Upper lobe of right lung (tissue), 1 donor: Measurements from ENCODE around the gene S100A11. TPM values are rescaled to one million over a fixed set of nuclear protein-coding genes. Genes with fewer than 3 reads are reported as not detected.

Source experiments
- ATAC-seq: fragments of 200-7000 bp; cut with Tn5 transposase; one replicate; pipeline ENCODE4 v1.9.1; 2020; ENCODE audit warnings: mild to moderate bottlenecking, moderate library complexity
- DNase-seq: peaks from one replicate; pipeline ENCODE4 v3.0.0-alpha.2; 2020
- H3K27ac ChIP-seq: fragments of 200-600 bp; one replicate; pipeline ENCODE4 v1.8.0; 2022
- H3K27me3 ChIP-seq: fragments of 200-600 bp; one replicate; pipeline ENCODE4 v1.8.0; 2022; ENCODE audit warnings: mild to moderate bottlenecking
- H3K36me3 ChIP-seq: fragments of 200-600 bp; one replicate; pipeline ENCODE4 v1.8.0; 2022
- H3K4me1 ChIP-seq: fragments of 200-600 bp; one replicate; pipeline ENCODE4 v1.8.0; 2022
- H3K4me3 ChIP-seq: fragments of 200-600 bp; one replicate; pipeline ENCODE4 v1.8.0; 2022; ENCODE audit warnings: mild to moderate bottlenecking
- H3K9me3 ChIP-seq: fragments of 200-600 bp; one replicate; pipeline ENCODE4 v1.8.0; 2022
- intact Hi-C: fragments of 100-400 bp; cut with DNase I; formaldehyde crosslinking; loops from one replicate; pipeline ENCODE4 v1.11.0; 2022
- total RNA-seq: library from RNA; stranded (reverse); fragmentation: NEBNext Ultra II Directional; extraction: Animal tissue kit (Norgen Biotek cat#: 25700); gene quantifications from one replicate; pipeline ENCODE4 v1.2.1, GENCODE V29; 2021
- TF ChIP-seq, protein P1 (sequence below): fragments of 200-600 bp; IDR thresholded peaks from one replicate; pipeline ENCODE4 v1.8.0; 2022; ENCODE audit warnings: antibody characterized with exemption
- donor health status: DM: no; HTN: yes; CAD: no; lungs with severe emphysema.

S100A11 gene
- total RNA-seq, 1 donor from 2014 or later, result 522 TPM

DNA sequence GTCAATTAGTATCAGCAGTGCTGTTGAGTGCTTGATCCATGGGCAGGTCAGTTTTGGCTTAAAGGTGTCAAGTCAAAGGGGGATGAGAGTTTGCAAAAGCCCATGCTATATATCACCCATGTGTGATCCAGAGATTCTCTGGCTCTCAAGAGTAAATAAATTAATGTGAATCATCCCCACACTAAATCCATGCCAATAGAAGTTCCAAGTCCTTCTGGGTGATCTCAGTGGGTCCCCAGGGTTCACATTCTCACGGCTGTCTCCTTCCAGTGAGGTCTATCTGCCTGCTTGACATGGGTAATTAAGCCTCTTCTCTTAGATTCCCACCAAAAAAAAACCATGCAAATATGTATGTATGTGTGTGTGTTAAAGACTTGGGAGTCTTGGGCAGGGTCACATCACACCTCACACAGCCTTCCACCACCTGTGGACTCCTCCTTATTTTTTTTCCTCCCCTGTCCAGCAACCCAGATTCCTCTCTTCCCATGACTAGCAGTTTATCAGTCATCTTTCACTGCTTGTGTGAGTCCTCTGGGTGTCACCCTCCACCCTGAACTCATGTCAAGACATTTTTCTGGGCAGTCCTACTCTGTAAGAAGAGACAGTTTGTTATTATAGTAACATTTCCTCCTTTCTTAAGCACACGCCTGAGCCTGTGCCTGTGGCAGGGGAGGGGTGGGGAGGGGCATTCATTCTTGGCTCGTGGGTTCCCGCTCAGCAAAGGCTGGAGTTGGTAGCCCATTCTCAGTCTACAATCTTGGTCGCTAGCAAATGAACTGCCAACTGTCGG is 14.3 kb upstream of the S100A11 start:
- Histone ChIP-seq H3K4me1 (peaks cover 21% of the 10 kb centered on the region), H3K4me3 (no peak overlapping the region), H3K27me3 (peaks cover 14% of the 10 kb centered on the region), H3K27ac (no peak overlapping the region), H3K36me3 (no peaks in the 10 kb centered on the region), H3K9me3 (no peaks in the 10 kb centered on the region)
- intact Hi-C loops, result loop anchor here (10.0 kb wide), 2 partner anchors 134 to 404 kb away; no protein-coding TSS in a partner anchor
- DNase-seq (no peak), ATAC-seq (no peak)
- TF ChIP-seq, protein P1, sequence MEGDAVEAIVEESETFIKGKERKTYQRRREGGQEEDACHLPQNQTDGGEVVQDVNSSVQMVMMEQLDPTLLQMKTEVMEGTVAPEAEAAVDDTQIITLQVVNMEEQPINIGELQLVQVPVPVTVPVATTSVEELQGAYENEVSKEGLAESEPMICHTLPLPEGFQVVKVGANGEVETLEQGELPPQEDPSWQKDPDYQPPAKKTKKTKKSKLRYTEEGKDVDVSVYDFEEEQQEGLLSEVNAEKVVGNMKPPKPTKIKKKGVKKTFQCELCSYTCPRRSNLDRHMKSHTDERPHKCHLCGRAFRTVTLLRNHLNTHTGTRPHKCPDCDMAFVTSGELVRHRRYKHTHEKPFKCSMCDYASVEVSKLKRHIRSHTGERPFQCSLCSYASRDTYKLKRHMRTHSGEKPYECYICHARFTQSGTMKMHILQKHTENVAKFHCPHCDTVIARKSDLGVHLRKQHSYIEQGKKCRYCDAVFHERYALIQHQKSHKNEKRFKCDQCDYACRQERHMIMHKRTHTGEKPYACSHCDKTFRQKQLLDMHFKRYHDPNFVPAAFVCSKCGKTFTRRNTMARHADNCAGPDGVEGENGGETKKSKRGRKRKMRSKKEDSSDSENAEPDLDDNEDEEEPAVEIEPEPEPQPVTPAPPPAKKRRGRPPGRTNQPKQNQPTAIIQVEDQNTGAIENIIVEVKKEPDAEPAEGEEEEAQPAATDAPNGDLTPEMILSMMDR, result no peak

DNA sequence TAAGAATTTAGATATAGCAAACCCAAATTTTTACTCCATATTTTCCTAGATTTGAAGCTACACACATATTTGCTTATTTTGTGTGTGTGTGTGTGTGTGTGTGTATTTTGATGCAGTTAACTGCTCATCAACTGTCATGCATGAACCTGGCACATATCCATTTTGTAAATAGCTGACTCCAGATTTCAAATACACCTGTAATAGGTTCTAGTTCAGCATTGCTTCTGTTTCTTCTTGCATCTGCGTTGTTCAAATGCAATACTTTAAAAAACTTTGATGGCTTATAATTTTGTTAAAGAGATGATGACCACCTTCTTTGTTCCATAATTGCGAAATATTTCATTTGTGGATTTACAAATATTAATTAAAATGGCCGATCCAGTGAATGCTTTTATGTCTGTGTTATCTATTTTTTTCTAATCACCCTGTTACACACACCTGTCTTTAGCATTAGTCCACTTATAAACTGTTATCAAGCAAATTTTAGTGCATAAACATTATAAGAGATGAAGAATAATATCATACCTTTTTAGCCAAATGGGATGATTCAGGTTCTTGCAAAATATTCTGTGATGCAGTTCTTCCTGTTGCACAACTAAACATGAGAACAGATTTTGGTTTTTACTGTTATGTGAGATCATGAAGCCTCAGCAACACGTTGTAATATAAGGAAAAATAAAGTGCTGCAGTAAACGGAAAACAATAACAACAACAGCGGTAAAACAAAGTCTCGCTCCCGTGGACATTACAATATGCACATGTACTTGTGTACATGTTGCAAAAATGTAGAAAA is 12.7 kb upstream of the S100A11 start:
- H3K4me1 ChIP-seq, result peaks cover 21% of the 10 kb centered on the region

DNA sequence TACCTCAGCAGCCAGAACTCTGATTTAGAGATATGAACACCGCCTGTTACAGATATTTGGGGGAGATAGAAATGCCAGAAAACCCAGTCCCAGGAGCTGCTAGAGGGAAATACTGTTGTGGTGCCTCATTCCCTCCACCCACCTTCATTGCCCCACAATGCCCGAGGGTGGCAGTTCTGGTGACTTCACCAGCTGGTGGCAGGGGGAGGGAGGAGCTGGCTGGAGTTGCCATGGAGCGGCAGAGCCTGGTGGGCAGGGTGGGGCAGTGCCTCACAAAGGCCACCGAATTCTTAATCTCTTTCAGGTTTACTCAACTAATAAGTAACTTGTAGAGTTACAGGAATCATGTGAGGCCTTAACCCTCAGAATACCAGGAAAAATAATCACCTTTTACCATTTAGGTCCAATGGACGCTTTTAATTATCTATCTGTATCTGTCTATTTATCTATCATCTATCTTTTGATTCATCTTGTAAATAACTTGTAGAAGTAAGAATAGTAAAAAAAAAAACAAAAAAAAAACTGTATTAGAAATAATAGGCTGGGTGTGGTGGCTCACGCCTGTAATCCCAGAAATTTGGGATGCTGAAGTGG is 11.7 kb upstream of the S100A11 start:
- ATAC-seq (peak; percentile 79), DNase-seq (peak; percentile 92)
- Histone ChIP-seq H3K36me3 (no peaks in the 10 kb centered on the region), H3K27me3 (no peaks in the 10 kb centered on the region), H3K9me3 (no peaks in the 10 kb centered on the region), H3K27ac (peak overlapping the region; percentile 94), H3K4me1 (peaks cover 21% of the 10 kb centered on the region), H3K4me3 (peak overlapping the region; percentile 31)
- TF ChIP-seq, protein P1, result no peak
- intact Hi-C loops, result no loop called here

More for the DNA sequence above, 12.7 kb upstream of the S100A11 start:
- intact Hi-C loops, result loop anchor here (10.0 kb wide), 2 partner anchors 135 to 405 kb away; no protein-coding TSS in a partner anchor
- Histone ChIP-seq H3K27me3 (no peaks in the 10 kb centered on the region), H3K4me3 (no peak overlapping the region), H3K27ac (peak overlapping the region; percentile 94), H3K36me3 (no peaks in the 10 kb centered on the region), H3K9me3 (no peaks in the 10 kb centered on the region)
- DNase-seq (no peak), ATAC-seq (no peak)
- TF ChIP-seq, protein P1, result no peak

DNA sequence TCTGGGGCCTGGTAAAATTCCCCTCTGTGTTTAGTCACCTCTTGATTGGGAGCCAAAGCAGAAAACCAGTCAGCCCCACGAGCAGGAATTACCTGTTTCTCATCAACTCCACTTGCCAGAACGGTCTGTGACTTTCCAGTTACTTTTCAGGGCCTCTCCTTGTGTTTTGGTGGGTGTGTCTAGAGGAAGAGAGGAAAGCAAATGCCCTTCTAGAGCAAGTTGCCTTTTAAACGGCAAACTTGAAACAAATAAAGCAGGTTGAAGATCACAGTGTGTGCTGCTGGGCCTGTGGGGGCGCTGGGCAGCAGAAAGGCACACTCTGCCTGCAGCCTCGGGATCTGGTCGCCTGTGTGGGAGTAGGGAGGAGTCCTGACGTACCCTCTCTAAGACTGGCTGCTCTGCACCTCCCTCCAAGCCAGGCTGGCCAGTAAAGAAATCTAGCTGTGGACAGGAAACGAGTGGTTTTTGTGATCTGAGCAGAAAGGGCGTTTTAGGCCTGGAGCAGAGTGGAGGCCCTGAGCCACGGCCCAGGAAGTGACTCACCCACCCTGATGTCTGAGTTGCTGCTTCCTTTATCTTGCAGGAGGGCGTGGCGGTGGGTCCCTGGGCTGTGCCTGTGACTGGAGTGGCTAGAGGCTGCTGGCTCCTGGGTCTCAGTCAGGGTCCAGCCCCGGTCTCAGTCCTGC is 11.1 kb upstream of the S100A11 start:
- Histone ChIP-seq H3K4me1 (peaks cover 21% of the 10 kb centered on the region), H3K27ac (peak overlapping the region; percentile 94), H3K27me3 (no peaks in the 10 kb centered on the region)

DNA sequence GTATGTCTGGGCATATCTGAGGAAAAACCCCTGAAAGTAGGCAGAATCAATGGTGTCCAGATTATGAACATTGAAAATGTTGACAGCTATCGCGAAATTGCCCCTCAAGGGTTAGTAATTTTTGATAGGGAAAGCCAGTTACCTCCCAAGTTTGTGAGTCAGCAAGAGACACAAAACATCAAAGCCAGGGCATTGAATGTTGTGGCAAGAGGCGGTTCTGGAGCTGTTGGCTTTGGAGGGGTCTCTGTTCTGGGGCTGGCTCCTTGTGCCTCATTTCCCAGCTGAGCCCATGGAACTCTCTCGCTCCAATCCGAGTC is 10.6 kb upstream of the S100A11 start:
- Histone ChIP-seq H3K27ac (peak overlapping the region; percentile 94), H3K27me3 (no peaks in the 10 kb centered on the region), H3K9me3 (no peaks in the 10 kb centered on the region), H3K36me3 (no peaks in the 10 kb centered on the region), H3K4me3 (peak overlapping the region; percentile 23), H3K4me1 (peaks cover 21% of the 10 kb centered on the region)
- DNase-seq, result no peak
- intact Hi-C loops, result no loop called here
- ATAC-seq, result no peak
- TF ChIP-seq, protein P1, result no peak

More for the DNA sequence above, 11.1 kb upstream of the S100A11 start:
- Histone ChIP-seq H3K4me3 (peak overlapping the region; percentile 31), H3K36me3 (no peaks in the 10 kb centered on the region), H3K9me3 (no peaks in the 10 kb centered on the region)
- DNase-seq, result peak; percentile 95
- ATAC-seq, result peak; percentile 94
- TF ChIP-seq, protein P1, result peak; percentile 65
- intact Hi-C loops, result no loop called here
